ENCODE measurements around the gene ACCS. TPM values are rescaled to one million over a fixed set of nuclear protein-coding genes. Genes with fewer than 3 reads are reported as not detected.
A peak's percentile ranks its signal among the peaks of the same experiment; 100 is the strongest.

Gene ACCS
- not detected in 2 replicates for polyA plus RNA-seq (2014; cell fraction: cytosol; rRNA removed)
- 0.35 TPM in 1 of 2 replicates, not detected in the other for polyA plus RNA-seq (2014; cell fraction: nucleus; rRNA removed)

GRCh38 chr11:44065841-44066731 is at the start of gene ACCS:
Gene ACCS (plus strand): TSS chr11:44066270. CDS start chr11:44067628, 1,358 bp downstream.
- DNase-seq (ENCODE audit: low spot score): no peak

- no peak for DNase-seq (ENCODE audit: low spot score)
Observed at GRCh38 chr11:44016546-44017442, 49.3 kb upstream of the ACCS start.

GRCh38 chr11:44017443-44018126 is 48.5 kb upstream of the ACCS start:
- DNase-seq (ENCODE audit: low spot score): no peak

GRCh38 chr11:44018127-44018521 is 47.9 kb upstream of the ACCS start:
- no peak for DNase-seq (ENCODE audit: low spot score)

- no peak for DNase-seq (ENCODE audit: low spot score)
Observed at GRCh38 chr11:44018829-44019228, 47.2 kb upstream of the ACCS start.

GRCh38 chr11:44024977-44025376 is 41.1 kb upstream of the ACCS start:
- DNase-seq (ENCODE audit: low spot score): no peak

GRCh38 chr11:44025727-44026126 is 40.3 kb upstream of the ACCS start:
- DNase-seq (ENCODE audit: low spot score): no peak

- DNase-seq (ENCODE audit: low spot score): no peak
Observed at GRCh38 chr11:44028401-44028800, 37.7 kb upstream of the ACCS start.

GRCh38 chr11:44028816-44029506 is 37.1 kb upstream of the ACCS start:
- no peak for DNase-seq (ENCODE audit: low spot score)

GRCh38 chr11:44029507-44029845 is 36.6 kb upstream of the ACCS start:
- DNase-seq (ENCODE audit: low spot score): no peak

- DNase-seq (ENCODE audit: low spot score): peak; percentile 56
Observed at GRCh38 chr11:44029977-44030911, 35.8 kb upstream of the ACCS start.

GRCh38 chr11:44030996-44031395 is 35.1 kb upstream of the ACCS start:
- no peak for DNase-seq (ENCODE audit: low spot score)

- DNase-seq (ENCODE audit: low spot score): no peak
Observed at GRCh38 chr11:44031549-44031948, 34.5 kb upstream of the ACCS start.

- DNase-seq (ENCODE audit: low spot score): no peak
Observed at GRCh38 chr11:44032299-44033085, 33.6 kb upstream of the ACCS start.

GRCh38 chr11:44033411-44033850 is 32.6 kb upstream of the ACCS start:
- no peak for DNase-seq (ENCODE audit: low spot score)

- no peak for DNase-seq (ENCODE audit: low spot score)
Observed at GRCh38 chr11:44033856-44034255, 32.2 kb upstream of the ACCS start.

- DNase-seq (ENCODE audit: low spot score): no peak
Observed at GRCh38 chr11:44034639-44035038, 31.4 kb upstream of the ACCS start.

- DNase-seq (ENCODE audit: low spot score): peak; percentile 90
Observed at GRCh38 chr11:44036811-44037657, 29.0 kb upstream of the ACCS start.
